ENCODE data around the gene MIB1. TPM values are rescaled to one million over a fixed set of nuclear protein-coding genes. Genes with fewer than 3 reads are reported as not detected.
"Not testable (repeated sequence)": the region's sequence is repeated elsewhere in the genome, so short reads cannot be mapped to it uniquely, and the experiment has no call there.

The MIB1 gene
- total RNA-seq, 1 donor from 2014 or later = 90.9 TPM

- no peak overlapping the region for H3K4me3 Mint-ChIP-seq
- TF ChIP-seq CTCF (conservative IDR thresholded peaks at IDR 0.05) = no peak
- no peak overlapping the region for H3K27ac Mint-ChIP-seq (ENCODE audit: unreplicated experiment)
- H3K9me3 Mint-ChIP-seq = no peaks in the 10 kb centered on the region
- peaks cover 7% of the 10 kb centered on the region for H3K4me1 Mint-ChIP-seq
- no peaks in the 10 kb centered on the region for H3K36me3 Mint-ChIP-seq (ENCODE audit: low read depth)
- no peaks in the 10 kb centered on the region for H3K27me3 Mint-ChIP-seq (ENCODE audit: low read depth)
- no peak for DNase-seq (ENCODE audit: low read depth, low spot score)
Measured at GRCh38 chr18:21725201-21725600, 15.4 kb upstream of the MIB1 start.

GRCh38 chr18:21727702-21728101 is 12.9 kb upstream of the MIB1 start:
- H3K36me3 Mint-ChIP-seq (ENCODE audit: low read depth) = no peaks in the 10 kb centered on the region
- TF ChIP-seq CTCF (conservative IDR thresholded peaks at IDR 0.05) = no peak
- no peak overlapping the region for H3K27ac Mint-ChIP-seq (ENCODE audit: unreplicated experiment)
- no peak for DNase-seq (ENCODE audit: low read depth, low spot score)
- H3K9me3 Mint-ChIP-seq = no peaks in the 10 kb centered on the region
- H3K27me3 Mint-ChIP-seq (ENCODE audit: low read depth) = no peaks in the 10 kb centered on the region
- no peak overlapping the region for H3K4me3 Mint-ChIP-seq
- peaks cover 7% of the 10 kb centered on the region for H3K4me1 Mint-ChIP-seq

GRCh38 chr18:21733011-21733410 is 7.6 kb upstream of the MIB1 start:
- Mint-ChIP-seq H3K9me3 (peaks cover 13% of the 10 kb centered on the region), H3K27ac (ENCODE audit: unreplicated experiment) (no peak overlapping the region)

GRCh38 chr18:21735452-21736015 is 5.1 kb upstream of the MIB1 start:
- Mint-ChIP-seq H3K4me1 (peaks cover 25% of the 10 kb centered on the region), H3K27ac (ENCODE audit: unreplicated experiment) (peak overlapping the region; percentile 83), H3K27me3 (ENCODE audit: low read depth) (no peaks in the 10 kb centered on the region), H3K4me3 (peak overlapping the region; percentile 49), H3K36me3 (ENCODE audit: low read depth) (peaks cover 10% of the 10 kb centered on the region), H3K9me3 (peaks cover 13% of the 10 kb centered on the region)
- TF ChIP-seq CTCF (conservative IDR thresholded peaks at IDR 0.05) = no peak
- peak; percentile 42 for DNase-seq (ENCODE audit: low read depth, low spot score)

More at GRCh38 chr18:21733011-21733410, 7.6 kb upstream of the MIB1 start:
- TF ChIP-seq CTCF (conservative IDR thresholded peaks at IDR 0.05) = no peak
- peaks cover 10% of the 10 kb centered on the region for H3K36me3 Mint-ChIP-seq (ENCODE audit: low read depth)
- peaks cover 17% of the 10 kb centered on the region for H3K4me1 Mint-ChIP-seq
- no peaks in the 10 kb centered on the region for H3K27me3 Mint-ChIP-seq (ENCODE audit: low read depth)
- no peak for DNase-seq (ENCODE audit: low read depth, low spot score)
- H3K4me3 Mint-ChIP-seq = no peak overlapping the region

GRCh38 chr18:21736926-21737325 is 3.7 kb upstream of the MIB1 start:
- DNase-seq (ENCODE audit: low read depth, low spot score); H3K27me3 Mint-ChIP-seq (ENCODE audit: low read depth); H3K27ac Mint-ChIP-seq (ENCODE audit: unreplicated experiment); H3K4me3 Mint-ChIP-seq: not testable (repeated sequence)
- H3K4me1 Mint-ChIP-seq = peaks cover 27% of the 10 kb centered on the region
- H3K36me3 Mint-ChIP-seq (ENCODE audit: low read depth) = peaks cover 10% of the 10 kb centered on the region
- H3K9me3 Mint-ChIP-seq = peaks cover 13% of the 10 kb centered on the region

GRCh38 chr18:21739604-21740537 is 721 bp upstream of the MIB1 start:
- Mint-ChIP-seq H3K27ac (ENCODE audit: unreplicated experiment) (peak overlapping the region; percentile 32), H3K27me3 (ENCODE audit: low read depth) (no peaks in the 10 kb centered on the region), H3K36me3 (ENCODE audit: low read depth) (peaks cover 10% of the 10 kb centered on the region), H3K9me3 (peaks cover 11% of the 10 kb centered on the region), H3K4me3 (peak overlapping the region; percentile 96), H3K4me1 (peaks cover 47% of the 10 kb centered on the region)
- DNase-seq (ENCODE audit: low read depth, low spot score) = no peak
- no peak for TF ChIP-seq CTCF (conservative IDR thresholded peaks at IDR 0.05)

All from neural crest cell (in vitro differentiated cells).